ENCODE results near the gene NHS.
"Not testable (repeated sequence)": the region's sequence is repeated elsewhere in the genome, so short reads cannot be mapped to it uniquely, and the experiment has no call there.

The NHS gene

GRCh38 chrX:17549107-17549651 lies 174.2 kb downstream of the NHS start:
- no peak for DNase-seq

- no peak for DNase-seq
Observed at GRCh38 chrX:17550011-17550410, 175.0 kb downstream of the NHS start.

GRCh38 chrX:17552044-17552650 lies 177.1 kb downstream of the NHS start:
- no peak for DNase-seq

- DNase-seq = no peak
Observed at GRCh38 chrX:17553469-17553868, 178.5 kb downstream of the NHS start.

- DNase-seq = no peak
Observed at GRCh38 chrX:17553961-17554482, 179.0 kb downstream of the NHS start.

- no peak for DNase-seq
Observed at GRCh38 chrX:17554914-17555313, 179.9 kb downstream of the NHS start.

- DNase-seq = no peak
Observed at GRCh38 chrX:17555846-17556245, 180.8 kb downstream of the NHS start.

- DNase-seq = no peak
Observed at GRCh38 chrX:17559728-17560379, 184.9 kb downstream of the NHS start.

GRCh38 chrX:17560385-17560784 lies 185.4 kb downstream of the NHS start:
- DNase-seq = no peak

- no peak for DNase-seq
Observed at GRCh38 chrX:17563076-17563475, 188.1 kb downstream of the NHS start.

- no peak for DNase-seq
Observed at GRCh38 chrX:17563515-17563914, 188.5 kb downstream of the NHS start.

GRCh38 chrX:17564689-17565409 lies 189.8 kb downstream of the NHS start:
- DNase-seq = no peak

- DNase-seq = no peak
Observed at GRCh38 chrX:17566740-17567139, 191.7 kb downstream of the NHS start.

- DNase-seq = no peak
Observed at GRCh38 chrX:17567187-17567586, 192.2 kb downstream of the NHS start.

GRCh38 chrX:17567821-17568220 lies 192.8 kb downstream of the NHS start:
- no peak for DNase-seq

GRCh38 chrX:17568804-17569203 lies 193.8 kb downstream of the NHS start:
- not testable (repeated sequence) for DNase-seq

GRCh38 chrX:17579026-17579425 lies 204.0 kb downstream of the NHS start:
- DNase-seq = no peak

GRCh38 chrX:17580539-17581152 lies 205.6 kb downstream of the NHS start:
- DNase-seq = no peak

GRCh38 chrX:17581641-17582040 lies 206.6 kb downstream of the NHS start:
- no peak for DNase-seq

- DNase-seq = no peak
Observed at GRCh38 chrX:17584248-17584681, 209.3 kb downstream of the NHS start.

GRCh38 chrX:17585006-17585405 lies 210.0 kb downstream of the NHS start:
- DNase-seq = no peak

- no peak for DNase-seq
Observed at GRCh38 chrX:17587366-17587765, 212.4 kb downstream of the NHS start.

GRCh38 chrX:17588303-17588702 lies 213.3 kb downstream of the NHS start:
- no peak for DNase-seq

Measured in right kidney (tissue), 1 donor.